Endothelial cell (in vitro differentiated cells): ENCODE data around the gene FBXO4. TPM values are rescaled to one million over a fixed set of nuclear protein-coding genes. Genes with fewer than 3 reads are reported as not detected.

ENCODE experiments used
- DNase-seq: peaks from one replicate; pipeline ENCODE4 v3.0.0; 2021; ENCODE audit warnings: low spot score
- H3K27ac Mint-ChIP-seq: one replicate; pipeline ENCODE4 v1.8.0; 2021; ENCODE audit warnings: mixed read lengths, inconsistent platforms; ENCODE audit not compliant: unreplicated experiment
- H3K27me3 Mint-ChIP-seq: one replicate; pipeline ENCODE4 v1.8.0; 2021; ENCODE audit warnings: mild to moderate bottlenecking, moderate library complexity, mixed read lengths, inconsistent platforms; ENCODE audit not compliant: unreplicated experiment
- H3K36me3 Mint-ChIP-seq: one replicate; pipeline ENCODE4 v1.8.0; 2021; ENCODE audit warnings: mild to moderate bottlenecking, low read depth, mixed read lengths, inconsistent platforms; ENCODE audit not compliant: unreplicated experiment
- H3K4me1 Mint-ChIP-seq: one replicate; pipeline ENCODE4 v1.8.0; 2021; ENCODE audit warnings: mild to moderate bottlenecking, mixed read lengths, inconsistent platforms; ENCODE audit not compliant: unreplicated experiment
- H3K4me3 Mint-ChIP-seq: one replicate; pipeline ENCODE4 v1.8.0; 2021; ENCODE audit warnings: mild to moderate bottlenecking, mixed read lengths, inconsistent platforms; ENCODE audit not compliant: unreplicated experiment
- H3K9me3 Mint-ChIP-seq: one replicate; pipeline ENCODE4 v1.8.0; 2021; ENCODE audit warnings: mixed read lengths, inconsistent platforms; ENCODE audit not compliant: unreplicated experiment
- CTCF ChIP-seq: fragments of 200-600 bp; sonication (generic); IDR thresholded peaks from one replicate; pipeline ENCODE4 v1.5.0; 2021; ENCODE audit warnings: antibody characterized with exemption; ENCODE audit not compliant: unreplicated experiment
- total RNA-seq: library from RNA; stranded (reverse); fragmentation: NEBNext Ultra II Directional; extraction: Animal tissue kit (Norgen Biotek cat#: 25700); gene quantifications from one replicate; pipeline ENCODE4 v1.2.1, GENCODE V29; 2021; ENCODE audit not compliant: unreplicated experiment

The FBXO4 gene
- total RNA-seq, 1 donor from 2014 or later: 4.4 TPM

GRCh38 chr5:41921166-41921565 is 3.9 kb upstream of the FBXO4 start:
- Mint-ChIP-seq H3K4me1 (peaks cover 4% of the 10 kb centered on the region), H3K27ac (no peak overlapping the region), H3K4me3 (no peak overlapping the region), H3K9me3 (no peaks in the 10 kb centered on the region), H3K36me3 (peaks cover 13% of the 10 kb centered on the region), H3K27me3 (peaks cover 3% of the 10 kb centered on the region)
- TF ChIP-seq CTCF: no peak
- DNase-seq: no peak

DNA sequence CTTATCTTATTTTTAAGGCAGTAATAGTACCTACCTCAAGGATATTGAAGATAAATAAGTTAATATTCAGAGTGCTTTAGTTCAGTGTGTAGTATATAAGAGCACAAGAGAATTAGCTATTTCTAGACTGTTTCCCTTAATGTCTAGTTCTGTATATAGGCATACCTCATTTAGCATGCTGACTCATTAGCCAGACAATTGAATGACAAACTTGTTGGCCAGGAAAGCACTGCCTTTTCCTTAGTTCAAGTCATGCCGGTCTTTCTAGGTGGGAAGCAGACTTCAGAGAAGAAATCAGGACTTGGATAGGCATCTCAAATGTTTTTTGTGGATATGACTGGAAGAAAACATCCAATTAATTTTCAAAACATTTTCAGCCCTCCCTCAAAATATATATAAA is 3.2 kb upstream of the FBXO4 start:
- no peak overlapping the region for H3K27ac Mint-ChIP-seq
- DNase-seq: no peak
- H3K4me3 Mint-ChIP-seq: no peak overlapping the region
- no peaks in the 10 kb centered on the region for H3K9me3 Mint-ChIP-seq
- H3K4me1 Mint-ChIP-seq: peaks cover 4% of the 10 kb centered on the region
- H3K36me3 Mint-ChIP-seq: peaks cover 11% of the 10 kb centered on the region
- peaks cover 3% of the 10 kb centered on the region for H3K27me3 Mint-ChIP-seq
- no peak for TF ChIP-seq CTCF

DNA sequence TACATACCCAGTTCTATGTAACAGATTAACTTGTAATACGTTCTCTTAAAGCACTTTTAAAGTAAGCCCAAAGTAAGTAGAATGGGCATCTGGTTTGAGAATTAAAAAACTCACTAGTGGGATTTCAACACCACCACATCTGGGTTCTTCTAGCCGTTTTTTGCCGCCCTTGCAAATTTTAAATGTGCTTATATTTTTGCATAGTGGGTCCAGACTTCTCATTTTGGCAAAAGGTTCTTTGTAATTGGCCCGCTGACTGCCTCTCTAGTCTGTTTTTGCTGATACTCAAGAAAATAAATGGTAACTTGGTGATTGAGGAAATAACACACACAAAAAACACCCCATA is 582 bp upstream of the FBXO4 start:
- Mint-ChIP-seq H3K4me3 (peak overlapping the region; percentile 88), H3K4me1 (peaks cover 4% of the 10 kb centered on the region), H3K27ac (peak overlapping the region; percentile 96), H3K36me3 (no peaks in the 10 kb centered on the region), H3K9me3 (no peaks in the 10 kb centered on the region), H3K27me3 (peaks cover 3% of the 10 kb centered on the region)
- DNase-seq: no peak
- no peak for TF ChIP-seq CTCF

DNA sequence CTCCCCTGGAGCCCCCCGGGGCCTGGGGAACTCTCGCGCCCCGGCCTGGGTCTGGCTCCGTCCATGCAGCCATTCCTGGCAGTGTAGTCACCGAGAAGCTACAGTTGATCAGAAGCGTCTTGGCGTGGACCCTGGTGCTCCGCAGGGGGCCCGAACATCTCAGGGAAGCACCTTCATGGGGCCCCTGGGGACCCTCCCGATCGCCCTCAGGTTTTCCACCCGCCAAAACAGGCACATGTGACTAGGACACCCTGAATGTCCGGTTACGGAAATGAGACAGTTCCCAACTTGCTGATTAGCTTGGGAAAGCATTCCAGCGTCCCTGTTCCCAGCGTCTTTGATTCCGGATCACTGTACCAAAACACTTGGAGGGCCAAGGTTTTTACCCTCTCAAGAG is 472 bp downstream of the FBXO4 start:
- peaks cover 3% of the 10 kb centered on the region for H3K27me3 Mint-ChIP-seq
- H3K4me1 Mint-ChIP-seq: peaks cover 4% of the 10 kb centered on the region
- H3K36me3 Mint-ChIP-seq: no peaks in the 10 kb centered on the region
- peak; percentile 15 for DNase-seq
- H3K9me3 Mint-ChIP-seq: no peaks in the 10 kb centered on the region
- TF ChIP-seq CTCF: no peak
- peak overlapping the region; percentile 22 for H3K27ac Mint-ChIP-seq
- H3K4me3 Mint-ChIP-seq: peak overlapping the region; percentile 83

- no peak for TF ChIP-seq CTCF
- Mint-ChIP-seq H3K27ac (no peak overlapping the region), H3K9me3 (no peaks in the 10 kb centered on the region), H3K4me1 (peaks cover 4% of the 10 kb centered on the region), H3K36me3 (no peaks in the 10 kb centered on the region), H3K27me3 (peaks cover 3% of the 10 kb centered on the region), H3K4me3 (no peak overlapping the region)
- DNase-seq: no peak
Measured at GRCh38 chr5:41927604-41928003, 2.5 kb downstream of the FBXO4 start.
